ENCODE results near the gene MRPL12.
"Not testable (repeated sequence)": the region's sequence is repeated elsewhere in the genome, so short reads cannot be mapped to it uniquely, and the experiment has no call there.

Gene MRPL12

GRCh38 chr17:81717766-81718089 lies 14.6 kb downstream of the MRPL12 start:
- no peak for DNase-seq

- DNase-seq = no peak
These were observed 16.5 kb downstream of the MRPL12 start for GRCh38 chr17:81719410-81720266.

DNA sequence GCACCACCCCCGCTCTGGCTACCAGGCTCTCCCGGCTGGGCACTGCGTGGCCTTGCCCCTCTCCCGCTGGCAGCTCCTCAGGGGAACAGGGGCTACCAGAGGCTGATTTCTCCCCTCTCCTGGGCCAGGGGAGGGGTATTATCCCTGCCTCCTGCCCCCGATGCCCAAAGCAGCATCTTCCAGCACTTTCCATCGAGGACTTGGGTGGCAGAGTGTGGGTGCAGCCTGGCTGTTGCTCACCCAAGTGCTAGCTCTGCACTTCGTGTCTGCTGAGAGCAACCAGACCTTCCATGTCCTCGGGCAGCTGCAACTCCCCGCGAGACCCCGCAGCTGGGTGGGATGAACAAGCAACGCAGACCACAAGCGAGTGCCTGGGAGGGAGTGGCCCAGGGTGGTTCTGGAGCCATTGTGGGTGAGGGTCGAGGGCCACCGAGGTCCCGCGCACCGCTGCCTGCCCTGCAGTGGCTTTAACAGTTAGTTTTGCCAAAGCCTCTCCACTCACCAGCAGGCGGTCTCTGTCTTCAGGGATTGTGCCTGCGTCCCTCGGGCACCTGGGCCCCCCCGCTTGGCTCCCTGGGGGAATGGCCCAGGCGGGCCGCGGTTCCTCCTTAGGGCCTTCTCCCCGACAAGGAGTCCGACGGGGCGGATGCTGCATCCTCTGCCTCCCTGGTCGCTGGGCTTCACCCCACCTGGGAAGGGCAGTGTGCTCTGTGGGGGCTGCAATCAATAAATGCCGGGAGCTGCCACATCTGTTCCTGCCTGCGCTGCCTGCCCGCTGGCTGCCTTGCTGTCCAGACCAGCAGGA lies 17.3 kb downstream of the MRPL12 start:
- no peak for DNase-seq

DNA sequence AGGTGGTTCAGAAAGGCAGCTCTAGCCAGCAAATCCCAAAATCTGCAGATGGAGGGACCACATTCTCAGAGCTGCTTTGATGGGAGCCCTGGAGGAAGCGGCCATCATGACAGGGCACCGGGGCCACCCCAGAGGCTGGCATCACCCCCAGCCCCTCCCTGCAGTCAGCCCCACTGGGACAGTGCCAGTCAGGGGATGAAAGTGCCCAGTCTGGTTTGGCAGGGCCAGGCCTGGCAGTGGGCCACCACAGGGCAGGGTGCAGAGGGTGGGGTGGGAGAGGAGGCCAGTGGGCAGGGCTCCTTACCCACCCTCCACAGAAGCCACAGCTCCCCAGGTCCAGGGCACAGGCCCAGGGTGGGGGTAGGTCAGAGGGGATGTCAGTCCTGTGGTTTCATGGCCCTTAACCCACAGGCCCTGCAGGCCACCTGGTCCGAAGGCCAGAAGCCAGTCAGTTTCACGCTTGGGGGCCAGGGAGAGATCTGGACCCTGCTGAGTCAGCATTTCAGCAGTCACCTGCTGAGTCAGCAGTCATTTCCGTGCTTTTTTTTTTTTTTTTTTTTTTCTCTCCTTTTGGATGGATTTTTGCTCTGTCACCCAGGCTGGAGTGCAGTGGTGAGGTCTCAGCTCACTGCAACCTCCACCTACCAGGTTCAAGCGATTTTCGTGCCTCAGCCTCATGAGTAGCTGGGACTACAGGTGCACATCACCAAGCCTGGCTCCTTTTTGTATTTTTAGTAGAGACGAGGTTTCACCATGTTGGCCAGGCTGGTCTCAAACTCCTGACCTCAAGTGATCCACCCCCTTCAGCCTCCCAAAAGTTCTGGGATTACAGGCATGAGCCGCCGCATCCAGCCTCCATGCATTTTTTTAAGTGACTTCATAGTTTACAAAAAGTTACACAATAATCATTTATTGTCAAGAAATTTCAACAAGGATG lies 19.3 kb downstream of the MRPL12 start:
- DNase-seq = no peak

DNA sequence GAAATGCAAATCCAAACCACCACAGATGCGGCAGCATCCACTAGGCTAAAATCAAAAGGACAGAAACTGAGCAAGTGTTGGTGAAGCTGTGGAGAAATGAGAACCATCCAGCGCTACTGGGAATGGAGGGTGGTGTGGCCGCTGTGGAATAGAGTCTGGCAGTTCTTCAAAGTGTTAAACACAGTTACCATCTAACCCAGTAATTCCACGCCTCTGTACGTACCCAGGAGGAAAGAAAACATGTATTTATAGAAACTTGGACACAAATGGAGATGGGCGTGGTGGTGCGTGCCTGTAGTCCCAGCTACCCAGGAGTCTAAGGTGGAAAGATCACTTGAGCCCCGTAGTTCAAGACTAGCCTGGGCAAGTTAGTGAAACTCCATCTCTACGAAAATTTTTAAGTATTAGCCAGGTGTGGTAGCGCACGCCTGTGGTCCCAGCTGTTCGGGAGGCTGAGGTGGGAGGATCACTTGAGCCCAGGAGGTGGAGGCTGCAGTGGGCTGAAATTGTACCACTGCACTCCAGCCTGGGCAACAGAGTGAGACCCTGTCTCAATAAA lies 20.6 kb downstream of the MRPL12 start:
- no peak for DNase-seq

GRCh38 chr17:81725439-81725838 lies 22.3 kb downstream of the MRPL12 start:
- no peak for DNase-seq

- DNase-seq = no peak
These were observed 22.8 kb downstream of the MRPL12 start for GRCh38 chr17:81726004-81726403.

DNA sequence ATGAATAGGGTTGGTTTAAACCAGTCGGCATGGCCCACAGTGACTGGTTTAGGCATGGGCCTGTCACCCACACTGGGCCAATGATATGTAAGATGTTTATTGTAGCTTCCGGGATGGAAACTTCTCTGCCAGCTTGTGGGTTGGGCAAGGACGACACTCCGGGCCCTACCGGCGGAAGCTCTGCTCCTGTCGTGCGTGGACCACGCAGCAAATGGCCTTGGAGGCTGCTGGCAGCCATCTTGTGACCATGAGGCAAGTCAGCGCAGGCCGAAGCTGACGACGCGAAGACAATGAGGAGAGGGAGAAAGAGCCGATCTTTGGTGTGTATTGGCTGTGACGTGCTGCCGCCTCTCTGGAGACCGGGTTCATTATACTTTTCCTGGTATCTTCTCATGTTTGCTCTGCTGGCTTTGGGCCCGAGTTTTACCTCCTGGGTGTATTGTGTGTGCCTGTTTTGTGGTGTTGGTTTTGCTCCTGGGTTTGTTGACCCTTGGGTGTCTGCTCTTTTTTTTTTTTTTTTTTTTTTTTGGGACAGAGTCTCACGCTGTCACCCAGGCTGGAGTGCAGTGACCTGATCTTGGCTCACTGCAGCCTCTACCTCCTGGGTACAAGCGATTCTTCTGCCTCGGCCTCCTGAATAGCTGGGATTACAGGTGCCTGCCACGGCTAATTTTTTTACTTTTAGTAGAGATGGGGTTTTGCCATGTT lies 24.3 kb downstream of the MRPL12 start:
- DNase-seq = no peak

GRCh38 chr17:81733507-81734404 lies 30.6 kb downstream of the MRPL12 start:
- DNase-seq = no peak

DNA sequence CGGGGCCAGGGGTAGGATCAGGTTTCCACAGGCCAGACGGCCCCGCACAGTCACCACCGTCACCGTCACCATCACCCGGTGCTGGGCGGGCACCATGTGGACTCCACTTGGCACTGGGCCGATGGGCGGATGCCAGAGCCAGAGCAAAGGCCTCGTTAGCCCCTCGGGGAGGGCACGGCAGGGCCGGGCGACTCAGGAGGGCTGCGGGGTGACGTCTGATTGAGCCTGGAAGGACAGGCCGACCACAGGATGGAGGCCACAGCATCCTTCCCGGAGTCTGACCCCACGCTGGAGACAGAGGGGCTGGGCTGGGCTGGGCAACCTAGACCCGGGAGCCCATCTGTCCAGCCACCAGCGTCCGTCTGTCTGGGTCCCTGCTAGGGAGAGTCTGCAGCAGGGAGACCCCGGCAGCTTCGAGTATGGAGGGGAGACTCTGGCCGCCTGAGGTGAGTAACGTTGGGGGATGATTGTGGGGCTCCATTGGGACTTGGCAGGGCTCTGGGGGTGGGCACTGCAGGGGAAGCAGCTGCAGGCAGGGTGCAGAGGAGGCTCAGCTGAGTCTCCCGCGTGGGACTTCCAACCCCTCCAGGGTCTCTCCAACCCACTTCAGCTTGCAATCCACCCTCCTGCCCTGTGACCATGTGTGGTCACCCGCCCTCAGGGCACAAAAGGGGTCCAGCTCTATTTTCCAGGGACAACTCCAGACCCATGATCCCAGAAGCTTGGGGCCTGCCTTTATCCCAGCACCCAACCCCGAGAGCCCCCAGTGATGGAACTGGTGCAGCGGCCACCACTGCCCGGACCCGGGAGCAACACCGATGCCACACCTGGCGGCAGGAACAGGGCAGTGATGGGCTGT lies 31.5 kb downstream of the MRPL12 start:
- no peak for DNase-seq

DNA sequence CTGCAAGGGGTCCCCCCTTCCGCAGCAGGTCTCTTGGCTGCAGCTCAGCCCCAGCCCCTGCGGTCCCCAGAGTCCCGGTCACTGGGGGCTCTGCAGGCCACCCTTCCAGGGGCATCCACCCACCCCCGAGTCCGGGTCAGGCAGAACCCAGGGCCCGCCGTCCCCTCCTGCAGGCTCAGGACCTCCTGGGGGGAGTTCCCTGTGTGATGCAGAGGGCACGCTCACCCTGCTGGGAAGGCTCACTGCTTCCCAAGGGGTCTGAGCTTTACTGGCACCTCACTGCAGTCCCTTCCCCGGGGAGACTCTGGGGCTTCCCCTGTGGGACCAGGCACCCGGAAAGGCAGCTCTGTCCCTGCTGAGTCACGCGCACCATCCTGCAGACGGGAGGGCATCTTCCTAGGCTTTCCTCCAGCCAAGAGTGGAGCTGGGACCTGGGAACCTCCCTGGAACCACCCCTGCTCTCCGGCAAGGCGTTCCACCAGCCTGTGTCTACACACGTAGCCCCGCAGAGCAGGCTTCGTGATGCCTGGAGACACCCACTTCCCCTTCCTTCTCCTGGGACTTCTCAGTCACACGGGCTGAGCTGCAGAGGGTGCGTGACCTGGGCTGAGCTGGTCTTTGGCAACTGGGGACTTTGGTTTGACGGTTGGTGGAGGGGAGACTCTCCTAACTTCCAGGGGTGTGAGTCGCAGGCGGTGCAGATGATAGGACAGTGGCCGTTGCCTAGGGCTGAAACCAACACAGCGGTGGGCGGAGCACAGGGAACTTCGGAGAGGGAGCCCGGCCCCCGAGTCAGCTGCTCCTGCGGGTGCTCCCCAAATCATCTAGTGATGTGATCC lies 32.3 kb downstream of the MRPL12 start:
- DNase-seq = no peak

GRCh38 chr17:81737947-81738800 lies 35.0 kb downstream of the MRPL12 start:
- DNase-seq = no peak

GRCh38 chr17:81738801-81739393 lies 35.7 kb downstream of the MRPL12 start:
- no peak for DNase-seq

GRCh38 chr17:81739593-81739992 lies 36.4 kb downstream of the MRPL12 start:
- DNase-seq = not testable (repeated sequence)

- no peak for DNase-seq
These were observed 37.3 kb downstream of the MRPL12 start for GRCh38 chr17:81740395-81740961.

- no peak for DNase-seq
These were observed 38.0 kb downstream of the MRPL12 start for GRCh38 chr17:81741049-81741593.
